Right atrium auricular region (tissue), 2 donors: ENCODE data around the gene C16orf74. TPM values are rescaled to one million over a fixed set of nuclear protein-coding genes. Genes with fewer than 3 reads are reported as not detected.

Source experiments
- DNase-seq: peaks from one replicate; pipeline ENCODE4 v3.0.0-alpha.2; 2019; ENCODE audit warnings: low spot score
- H3K27ac ChIP-seq, 2 donors: fragments of 200-600 bp; sonication (generic); 1 replicate in 1 of 2; 2 replicates in 1 of 2; pipeline ENCODE4 v1.5.1; 2016 to 2019
- H3K27me3 ChIP-seq, 2 donors: fragments of 200-600 bp; sonication (generic); one replicate each; pipeline versions ENCODE4 v1.5.1 to v1.6.0; 2017 to 2019
- H3K36me3 ChIP-seq: fragments of 200-600 bp; sonication (generic); one replicate; pipeline ENCODE4 v1.5.1; 2016
- H3K4me1 ChIP-seq, 2 donors: fragments of 200-600 bp; sonication (generic); one replicate each; pipeline versions ENCODE4 v1.5.1 to v1.6.0; 2017 to 2019
- H3K4me3 ChIP-seq, 2 donors: fragments of 200-600 bp; sonication (generic); 1 replicate in 1 of 2; 2 replicates in 1 of 2; pipeline ENCODE4 v1.5.1; 2017 to 2019; ENCODE audit warnings: mild to moderate bottlenecking in 1 of 2, moderate library complexity in 1 of 2
- H3K9me3 ChIP-seq, 2 donors: fragments of 200-600 bp; sonication (generic); one replicate each; pipeline ENCODE4 v1.5.1; 2019
- total RNA-seq, 2 donors: library from RNA; depleted of rRNA; stranded (reverse); fragments of >200 nt; gene quantifications; one replicate each; pipeline ENCODE4 v1.1.0, GENCODE V29; 2016
- TF ChIP-seq, protein P1 (sequence below), 2 donors: fragments of 200-600 bp; sonication (generic); IDR thresholded peaks; one replicate each; pipeline ENCODE4 v1.5.1; 2019; ENCODE audit warnings: antibody characterized with exemption in 2 of 2

C16orf74 gene
- total RNA-seq, 2 donors from 2014 or later: 0.79 to 1.4 TPM

DNA sequence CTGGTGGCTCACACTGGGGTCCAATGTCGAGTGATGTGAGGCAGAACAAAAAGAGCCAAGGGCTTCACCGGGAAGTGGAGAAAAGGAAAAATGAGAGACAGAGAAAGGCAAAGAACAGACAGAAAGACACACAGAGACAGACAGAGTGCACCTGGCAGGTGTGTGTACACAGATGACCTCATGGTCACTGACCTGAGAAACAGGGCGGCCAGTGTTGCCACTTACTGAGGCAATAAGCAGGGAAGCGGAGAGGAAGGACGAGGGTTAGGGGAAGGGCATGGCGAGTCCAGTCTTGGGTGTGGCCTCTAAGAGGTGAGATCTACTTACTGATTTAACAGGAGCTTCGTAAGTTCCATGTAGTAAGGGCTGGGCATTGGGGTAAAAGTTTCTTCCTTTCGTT lies 69.6 kb downstream of the C16orf74 start:
- Histone ChIP-seq H3K36me3 (no peaks in the 10 kb centered on the region), H3K4me3 (no peak overlapping the region), H3K27me3 (no peaks in the 10 kb centered on the region), H3K4me1 (no peaks in the 10 kb centered on the region), H3K27ac (no peak overlapping the region), H3K9me3 (no peaks in the 10 kb centered on the region)
- no peak for DNase-seq
- TF ChIP-seq, protein P1, sequence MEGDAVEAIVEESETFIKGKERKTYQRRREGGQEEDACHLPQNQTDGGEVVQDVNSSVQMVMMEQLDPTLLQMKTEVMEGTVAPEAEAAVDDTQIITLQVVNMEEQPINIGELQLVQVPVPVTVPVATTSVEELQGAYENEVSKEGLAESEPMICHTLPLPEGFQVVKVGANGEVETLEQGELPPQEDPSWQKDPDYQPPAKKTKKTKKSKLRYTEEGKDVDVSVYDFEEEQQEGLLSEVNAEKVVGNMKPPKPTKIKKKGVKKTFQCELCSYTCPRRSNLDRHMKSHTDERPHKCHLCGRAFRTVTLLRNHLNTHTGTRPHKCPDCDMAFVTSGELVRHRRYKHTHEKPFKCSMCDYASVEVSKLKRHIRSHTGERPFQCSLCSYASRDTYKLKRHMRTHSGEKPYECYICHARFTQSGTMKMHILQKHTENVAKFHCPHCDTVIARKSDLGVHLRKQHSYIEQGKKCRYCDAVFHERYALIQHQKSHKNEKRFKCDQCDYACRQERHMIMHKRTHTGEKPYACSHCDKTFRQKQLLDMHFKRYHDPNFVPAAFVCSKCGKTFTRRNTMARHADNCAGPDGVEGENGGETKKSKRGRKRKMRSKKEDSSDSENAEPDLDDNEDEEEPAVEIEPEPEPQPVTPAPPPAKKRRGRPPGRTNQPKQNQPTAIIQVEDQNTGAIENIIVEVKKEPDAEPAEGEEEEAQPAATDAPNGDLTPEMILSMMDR (IDR thresholded peaks at IDR 0.05): no peak

DNA sequence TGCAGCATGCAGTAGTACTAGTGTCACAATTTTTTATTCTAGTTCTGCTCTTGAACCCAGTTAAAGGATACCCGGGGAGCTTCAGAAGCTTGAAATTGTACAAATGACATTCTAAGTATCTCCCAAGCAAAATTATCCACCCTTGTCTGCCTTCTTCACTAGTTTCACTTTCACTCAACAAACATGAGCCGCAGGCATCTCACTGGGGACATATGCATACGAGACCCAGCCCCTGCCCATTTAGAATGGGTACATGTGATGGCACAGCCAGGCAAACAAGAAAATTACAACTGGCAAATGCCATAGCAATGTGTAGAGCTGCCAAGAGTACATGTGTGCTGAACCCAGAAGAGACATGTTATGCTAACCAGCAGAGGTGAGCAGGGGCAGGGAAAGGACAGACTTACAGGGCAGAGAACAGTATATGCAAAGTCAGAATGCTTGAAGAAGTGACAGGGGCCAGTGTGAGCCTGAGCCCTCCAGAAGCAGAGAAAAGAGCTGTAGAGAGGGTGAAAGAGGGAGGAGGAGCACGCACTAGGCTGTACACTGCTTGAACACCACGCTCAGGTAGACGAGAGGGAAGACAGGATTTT lies 70.4 kb downstream of the C16orf74 start:
- H3K4me1 ChIP-seq: no peaks in the 10 kb centered on the region
- TF ChIP-seq, protein P1 (IDR thresholded peaks at IDR 0.05): no peak
- H3K9me3 ChIP-seq: no peaks in the 10 kb centered on the region
- no peak overlapping the region for H3K4me3 ChIP-seq
- no peaks in the 10 kb centered on the region for H3K36me3 ChIP-seq
- no peak for DNase-seq
- no peaks in the 10 kb centered on the region for H3K27me3 ChIP-seq
- no peak overlapping the region for H3K27ac ChIP-seq

DNA sequence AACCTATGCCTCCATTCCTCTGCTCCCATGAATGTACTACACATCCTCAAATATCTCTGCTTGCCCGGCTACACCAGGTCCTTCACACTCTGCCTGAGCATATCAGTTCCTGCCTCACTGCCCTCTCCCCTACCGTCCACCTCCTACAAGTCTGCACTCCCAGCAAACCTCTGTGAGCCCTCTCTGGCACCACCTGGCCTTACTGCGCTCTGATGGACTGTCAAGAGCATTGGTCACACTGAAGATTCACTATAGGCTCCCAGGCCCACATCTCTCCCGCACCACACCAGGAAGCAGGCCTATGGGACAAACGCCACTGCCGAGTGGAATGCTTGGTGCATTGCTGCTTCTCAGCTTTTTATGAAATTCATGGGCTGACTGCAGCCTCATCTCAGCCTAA lies 71.0 kb downstream of the C16orf74 start:
- no peaks in the 10 kb centered on the region for H3K9me3 ChIP-seq
- H3K4me1 ChIP-seq: peaks cover 0 to 2% of the 10 kb centered on the region in 2 donors
- H3K4me3 ChIP-seq: no peak overlapping the region

DNA sequence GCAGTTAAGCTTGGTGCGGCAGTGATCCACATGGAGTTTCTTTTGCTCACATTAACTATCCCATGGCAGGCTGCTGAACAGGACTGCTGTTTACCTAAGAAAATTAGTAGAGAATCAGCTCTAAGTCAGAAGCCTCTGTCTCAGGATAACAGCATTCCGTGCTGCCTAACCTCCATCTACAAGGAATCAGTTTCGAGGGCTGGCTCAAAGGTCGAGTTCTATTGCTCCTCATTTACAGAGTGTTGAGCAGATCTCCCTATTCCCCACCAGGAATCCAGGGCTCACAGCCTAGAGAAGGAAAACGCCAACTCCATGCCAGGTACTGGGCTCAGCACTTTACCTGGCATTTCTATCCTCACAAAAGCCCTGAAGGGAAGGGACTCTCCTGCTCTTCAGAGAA lies 72.1 kb downstream of the C16orf74 start:
- no peak overlapping the region for H3K4me3 ChIP-seq
- no peaks in the 10 kb centered on the region for H3K36me3 ChIP-seq
- H3K9me3 ChIP-seq: no peaks in the 10 kb centered on the region
- no peaks in the 10 kb centered on the region for H3K27me3 ChIP-seq
- TF ChIP-seq, protein P1 (IDR thresholded peaks at IDR 0.05): no peak
- peaks cover 0 to 13% of the 10 kb centered on the region in 2 donors for H3K4me1 ChIP-seq
- H3K27ac ChIP-seq: no peak overlapping the region
- DNase-seq: no peak

More for the DNA sequence above, 71.0 kb downstream of the C16orf74 start:
- TF ChIP-seq, protein P1 (IDR thresholded peaks at IDR 0.05): no peak
- no peaks in the 10 kb centered on the region for H3K27me3 ChIP-seq
- no peak overlapping the region for H3K27ac ChIP-seq
- H3K36me3 ChIP-seq: no peaks in the 10 kb centered on the region
- DNase-seq: no peak

DNA sequence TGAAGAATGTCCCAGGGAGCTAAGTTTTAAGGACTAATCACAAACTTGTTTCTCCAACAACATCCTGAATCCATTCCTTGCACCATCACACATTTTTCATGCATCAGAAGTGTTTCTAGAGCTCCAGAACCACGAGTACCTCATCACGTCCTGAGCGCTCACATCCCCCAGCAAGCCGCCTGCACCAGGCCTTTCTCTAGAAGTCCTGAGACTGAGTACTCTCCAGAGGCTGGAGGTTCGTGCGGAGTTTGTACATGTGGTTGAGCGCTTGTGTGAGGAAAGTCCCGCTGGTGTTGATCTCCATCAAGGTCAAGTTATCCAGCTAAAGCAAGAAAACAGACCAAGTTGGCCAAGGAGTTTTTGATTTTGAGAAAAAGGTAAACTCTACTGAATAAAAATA lies 72.9 kb downstream of the C16orf74 start:
- peaks cover under 1% of the 10 kb centered on the region for H3K36me3 ChIP-seq
- DNase-seq: no peak
- H3K4me3 ChIP-seq: no peak overlapping the region
- TF ChIP-seq, protein P1 (IDR thresholded peaks at IDR 0.05): no peak
- peaks cover 0 to 18% of the 10 kb centered on the region in 2 donors for H3K4me1 ChIP-seq
- no peaks in the 10 kb centered on the region for H3K9me3 ChIP-seq
- H3K27ac ChIP-seq: no peak overlapping the region
- H3K27me3 ChIP-seq: no peaks in the 10 kb centered on the region

DNA sequence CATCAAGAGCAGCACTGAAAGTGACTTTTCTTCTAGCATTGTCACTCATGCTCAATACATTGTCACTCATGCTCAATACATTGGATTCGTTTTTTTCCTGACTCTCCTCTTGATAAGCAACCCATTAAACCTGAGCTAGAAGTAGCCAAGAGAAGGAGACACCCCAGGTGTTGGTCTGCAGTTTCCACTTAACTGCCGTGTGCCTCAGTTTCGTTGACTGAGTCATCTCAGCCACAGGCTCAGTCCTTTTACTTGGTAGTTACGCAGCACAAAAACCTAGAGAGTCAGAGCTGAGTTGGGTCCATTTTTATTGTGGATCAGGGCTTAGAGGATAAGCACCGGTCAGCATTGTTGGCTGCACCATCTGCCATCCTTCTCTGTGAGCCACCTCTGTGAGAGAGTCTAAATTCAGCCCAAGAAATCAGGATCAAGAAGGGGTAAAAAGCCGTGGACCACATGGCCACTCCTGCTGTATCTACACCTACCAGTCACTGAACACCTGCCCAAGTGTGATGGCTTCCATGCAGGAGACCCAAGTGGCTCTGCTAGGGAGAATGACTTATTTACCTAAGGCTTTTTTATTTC lies 73.4 kb downstream of the C16orf74 start:
- no peak overlapping the region for H3K4me3 ChIP-seq
- H3K27ac ChIP-seq: no peak overlapping the region
- no peaks in the 10 kb centered on the region for H3K9me3 ChIP-seq
- no peak for DNase-seq
- no peaks in the 10 kb centered on the region for H3K27me3 ChIP-seq
- TF ChIP-seq, protein P1 (IDR thresholded peaks at IDR 0.05): no peak
- H3K36me3 ChIP-seq: peaks cover 6% of the 10 kb centered on the region
- H3K4me1 ChIP-seq: peaks cover 0 to 18% of the 10 kb centered on the region in 2 donors
